WERI-Rb-1 (cell line): ENCODE measurements around the gene PPFIA1.

Source experiments
- DNase-seq: peaks from one replicate; pipeline ENCODE4 v3.0.0-alpha.2; 2020
- H3K27ac ChIP-seq: fragments of 250-450 bp; sonication (Bioruptor Pico); 2 replicates; pipeline ENCODE4 v1.5.1; 2020; ENCODE audit warnings: mild to moderate bottlenecking, moderate library complexity
- H3K27me3 ChIP-seq: fragments of 250-450 bp; sonication (Bioruptor Pico); 2 replicates; pipeline ENCODE4 v1.5.1; 2021; ENCODE audit warnings: mild to moderate bottlenecking, low read depth, moderate library complexity; ENCODE audit not compliant: insufficient read depth, severe bottlenecking
- H3K36me3 ChIP-seq: fragments of 250-450 bp; sonication (Bioruptor Pico); 2 replicates; pipeline ENCODE4 v1.5.1; 2020; ENCODE audit warnings: mild to moderate bottlenecking, moderate library complexity
- H3K4me3 ChIP-seq: 2 replicates; pipeline ENCODE4 v1.5.1; 2011; ENCODE audit warnings: low read depth, mild to moderate bottlenecking, control low read depth, low read length
- H3K9me3 ChIP-seq: fragments of 250-450 bp; sonication (Bioruptor Pico); 2 replicates; pipeline ENCODE4 v1.5.1; 2021; ENCODE audit warnings: mild to moderate bottlenecking, moderate library complexity; ENCODE audit not compliant: severe bottlenecking
- CTCF ChIP-seq: IDR thresholded peaks from 2 replicates; pipeline ENCODE4 v1.5.1; 2011; ENCODE audit warnings: low read depth, mild to moderate bottlenecking, control low read depth, inconsistent platforms, low read length

The PPFIA1 gene

GRCh38 chr11:70306586-70307033 lies 36.1 kb downstream of the PPFIA1 start:
- no peaks in the 10 kb centered on the region for H3K9me3 ChIP-seq
- no peak for TF ChIP-seq CTCF
- H3K36me3 ChIP-seq: peaks cover 24% of the 10 kb centered on the region
- no peak for DNase-seq
- no peaks in the 10 kb centered on the region for H3K27me3 ChIP-seq
- H3K4me3 ChIP-seq: no peak overlapping the region
- no peak overlapping the region for H3K27ac ChIP-seq

- Histone ChIP-seq H3K27ac (no peak overlapping the region), H3K9me3 (no peaks in the 10 kb centered on the region), H3K4me3 (no peak overlapping the region), H3K27me3 (no peaks in the 10 kb centered on the region), H3K36me3 (peaks cover 19% of the 10 kb centered on the region)
- TF ChIP-seq CTCF: no peak
- DNase-seq: no peak
These were observed 36.7 kb downstream of the PPFIA1 start for GRCh38 chr11:70307176-70307575.

GRCh38 chr11:70311616-70312015 lies 41.1 kb downstream of the PPFIA1 start:
- Histone ChIP-seq H3K36me3 (peaks cover 16% of the 10 kb centered on the region), H3K9me3 (no peaks in the 10 kb centered on the region), H3K27me3 (no peaks in the 10 kb centered on the region), H3K27ac (no peak overlapping the region), H3K4me3 (no peak overlapping the region)
- DNase-seq: no peak
- no peak for TF ChIP-seq CTCF

- no peak overlapping the region for H3K4me3 ChIP-seq
- H3K9me3 ChIP-seq: no peaks in the 10 kb centered on the region
- no peak overlapping the region for H3K27ac ChIP-seq
- no peak for TF ChIP-seq CTCF
- H3K27me3 ChIP-seq: no peaks in the 10 kb centered on the region
- DNase-seq: no peak
- H3K36me3 ChIP-seq: peaks cover 11% of the 10 kb centered on the region
These were observed 42.2 kb downstream of the PPFIA1 start for GRCh38 chr11:70312401-70313357.

- H3K9me3 ChIP-seq: no peaks in the 10 kb centered on the region
- no peak for TF ChIP-seq CTCF
- no peak overlapping the region for H3K4me3 ChIP-seq
- no peak overlapping the region for H3K27ac ChIP-seq
- H3K36me3 ChIP-seq: peaks cover 10% of the 10 kb centered on the region
- H3K27me3 ChIP-seq: no peaks in the 10 kb centered on the region
- no peak for DNase-seq
These were observed 43.5 kb downstream of the PPFIA1 start for GRCh38 chr11:70313945-70314344.
